ENCODE measurements around the gene CDH12. TPM values are rescaled to one million over a fixed set of nuclear protein-coding genes. Genes with fewer than 3 reads are reported as not detected.

Gene CDH12
- total RNA-seq, 1 donor from 2014 or later = 0.26 TPM

GRCh38 chr5:22108545-22108944, 744.6 kb downstream of the CDH12 start:
- TF ChIP-seq, protein P1, sequence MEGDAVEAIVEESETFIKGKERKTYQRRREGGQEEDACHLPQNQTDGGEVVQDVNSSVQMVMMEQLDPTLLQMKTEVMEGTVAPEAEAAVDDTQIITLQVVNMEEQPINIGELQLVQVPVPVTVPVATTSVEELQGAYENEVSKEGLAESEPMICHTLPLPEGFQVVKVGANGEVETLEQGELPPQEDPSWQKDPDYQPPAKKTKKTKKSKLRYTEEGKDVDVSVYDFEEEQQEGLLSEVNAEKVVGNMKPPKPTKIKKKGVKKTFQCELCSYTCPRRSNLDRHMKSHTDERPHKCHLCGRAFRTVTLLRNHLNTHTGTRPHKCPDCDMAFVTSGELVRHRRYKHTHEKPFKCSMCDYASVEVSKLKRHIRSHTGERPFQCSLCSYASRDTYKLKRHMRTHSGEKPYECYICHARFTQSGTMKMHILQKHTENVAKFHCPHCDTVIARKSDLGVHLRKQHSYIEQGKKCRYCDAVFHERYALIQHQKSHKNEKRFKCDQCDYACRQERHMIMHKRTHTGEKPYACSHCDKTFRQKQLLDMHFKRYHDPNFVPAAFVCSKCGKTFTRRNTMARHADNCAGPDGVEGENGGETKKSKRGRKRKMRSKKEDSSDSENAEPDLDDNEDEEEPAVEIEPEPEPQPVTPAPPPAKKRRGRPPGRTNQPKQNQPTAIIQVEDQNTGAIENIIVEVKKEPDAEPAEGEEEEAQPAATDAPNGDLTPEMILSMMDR (IDR thresholded peaks at IDR 0.05; ENCODE audit: unreplicated experiment) = no peak
- no peaks in the 10 kb centered on the region for H3K9me3 Mint-ChIP-seq (ENCODE audit: unreplicated experiment)
- H3K27ac Mint-ChIP-seq (ENCODE audit: unreplicated experiment) = no peak overlapping the region
- no peaks in the 10 kb centered on the region for H3K36me3 Mint-ChIP-seq (ENCODE audit: low read depth, unreplicated experiment)
- no peak overlapping the region for H3K4me3 Mint-ChIP-seq (ENCODE audit: unreplicated experiment)
- DNase-seq (ENCODE audit: low spot score) = no peak
- no peaks in the 10 kb centered on the region for H3K4me1 Mint-ChIP-seq (ENCODE audit: unreplicated experiment)
- H3K27me3 Mint-ChIP-seq (ENCODE audit: unreplicated experiment) = no peaks in the 10 kb centered on the region

DNA sequence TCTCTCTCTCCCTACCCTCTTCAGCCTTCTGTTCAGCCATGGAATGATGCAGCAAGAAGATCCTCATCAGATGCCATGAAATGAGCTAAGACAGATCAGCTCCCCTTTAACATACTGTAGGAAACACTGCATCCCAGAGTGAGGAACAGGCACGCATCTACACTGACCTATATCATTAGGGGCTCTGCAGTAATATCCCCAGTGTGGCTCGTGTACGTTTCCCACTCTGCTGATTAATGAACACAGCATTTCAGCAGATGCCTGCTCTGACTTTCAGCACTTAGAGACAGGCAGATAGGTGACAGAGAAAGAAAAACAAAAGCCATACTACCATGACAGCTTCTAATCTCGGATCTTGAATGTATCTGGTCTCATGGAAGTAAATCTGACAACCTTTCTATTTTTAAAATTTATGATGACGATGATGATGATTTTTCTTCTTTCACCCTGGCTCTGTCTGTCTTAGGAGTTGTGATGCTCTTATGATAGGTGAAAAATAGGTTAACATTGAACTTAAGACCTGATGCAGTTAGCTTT, 750.3 kb downstream of the CDH12 start:
- no peak for DNase-seq (ENCODE audit: low spot score)
- H3K27ac Mint-ChIP-seq (ENCODE audit: unreplicated experiment) = no peak overlapping the region
- H3K4me1 Mint-ChIP-seq (ENCODE audit: unreplicated experiment) = no peaks in the 10 kb centered on the region
- H3K27me3 Mint-ChIP-seq (ENCODE audit: unreplicated experiment) = no peaks in the 10 kb centered on the region
- no peaks in the 10 kb centered on the region for H3K9me3 Mint-ChIP-seq (ENCODE audit: unreplicated experiment)
- H3K4me3 Mint-ChIP-seq (ENCODE audit: unreplicated experiment) = no peak overlapping the region
- TF ChIP-seq, protein P1 (IDR thresholded peaks at IDR 0.05; ENCODE audit: unreplicated experiment) = no peak
- no peaks in the 10 kb centered on the region for H3K36me3 Mint-ChIP-seq (ENCODE audit: low read depth, unreplicated experiment)

- Mint-ChIP-seq H3K27ac (ENCODE audit: unreplicated experiment) (no peak overlapping the region), H3K9me3 (ENCODE audit: unreplicated experiment) (no peaks in the 10 kb centered on the region), H3K36me3 (ENCODE audit: low read depth, unreplicated experiment) (no peaks in the 10 kb centered on the region), H3K4me3 (ENCODE audit: unreplicated experiment) (no peak overlapping the region), H3K27me3 (ENCODE audit: unreplicated experiment) (no peaks in the 10 kb centered on the region), H3K4me1 (ENCODE audit: unreplicated experiment) (no peaks in the 10 kb centered on the region)
- DNase-seq (ENCODE audit: low spot score) = no peak
- TF ChIP-seq, protein P1 (IDR thresholded peaks at IDR 0.05; ENCODE audit: unreplicated experiment) = no peak
These were observed 764.6 kb downstream of the CDH12 start for GRCh38 chr5:22088517-22088916.

DNA sequence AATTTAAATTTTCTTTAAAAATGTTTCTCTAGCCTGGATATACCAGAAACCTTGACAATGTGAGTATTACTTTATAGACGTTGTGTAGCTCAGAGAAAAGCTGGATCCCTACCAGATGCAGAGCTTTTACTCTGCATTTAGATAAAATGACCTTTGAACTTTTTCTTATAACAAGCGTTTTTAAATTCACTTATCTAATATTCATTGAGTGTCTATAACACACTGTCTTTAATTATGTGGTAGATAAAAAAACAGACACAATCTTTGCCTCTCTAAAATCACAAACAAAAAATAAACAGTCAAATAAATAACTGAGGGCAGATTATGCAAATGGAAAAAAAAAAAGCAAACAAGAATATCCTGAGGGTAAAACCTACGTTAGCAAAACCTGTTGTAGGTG, 773.6 kb downstream of the CDH12 start:
- no peaks in the 10 kb centered on the region for H3K4me1 Mint-ChIP-seq (ENCODE audit: unreplicated experiment)
- H3K27ac Mint-ChIP-seq (ENCODE audit: unreplicated experiment) = no peak overlapping the region
- H3K9me3 Mint-ChIP-seq (ENCODE audit: unreplicated experiment) = no peaks in the 10 kb centered on the region
- H3K36me3 Mint-ChIP-seq (ENCODE audit: low read depth, unreplicated experiment) = no peaks in the 10 kb centered on the region
- no peaks in the 10 kb centered on the region for H3K27me3 Mint-ChIP-seq (ENCODE audit: unreplicated experiment)
- DNase-seq (ENCODE audit: low spot score) = no peak
- no peak overlapping the region for H3K4me3 Mint-ChIP-seq (ENCODE audit: unreplicated experiment)
- TF ChIP-seq, protein P1 (IDR thresholded peaks at IDR 0.05; ENCODE audit: unreplicated experiment) = no peak

DNA sequence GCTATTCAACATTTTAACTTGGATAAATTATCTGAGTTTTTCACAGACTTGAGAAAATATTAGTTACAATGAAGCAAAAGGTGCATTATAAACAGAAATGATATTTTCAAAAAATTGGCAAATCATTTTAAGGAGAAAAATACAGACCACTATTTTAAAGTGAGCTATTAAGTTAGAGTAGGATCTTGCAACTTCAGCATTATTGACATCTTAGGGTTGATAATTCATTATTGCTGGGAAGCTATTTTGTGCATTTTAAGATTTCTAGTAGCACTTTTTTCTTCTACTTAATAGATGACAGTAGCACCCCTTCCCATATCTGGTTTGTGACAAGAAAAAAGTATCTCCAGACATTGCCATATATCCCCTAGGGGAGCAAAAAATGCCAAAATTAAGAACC, 774.1 kb downstream of the CDH12 start:
- H3K4me3 Mint-ChIP-seq (ENCODE audit: unreplicated experiment) = no peak overlapping the region

More for the DNA sequence above, 774.1 kb downstream of the CDH12 start:
- no peaks in the 10 kb centered on the region for H3K9me3 Mint-ChIP-seq (ENCODE audit: unreplicated experiment)
- no peak overlapping the region for H3K27ac Mint-ChIP-seq (ENCODE audit: unreplicated experiment)
- H3K27me3 Mint-ChIP-seq (ENCODE audit: unreplicated experiment) = no peaks in the 10 kb centered on the region
- H3K4me1 Mint-ChIP-seq (ENCODE audit: unreplicated experiment) = no peaks in the 10 kb centered on the region
- DNase-seq (ENCODE audit: low spot score) = no peak
- TF ChIP-seq, protein P1 (IDR thresholded peaks at IDR 0.05; ENCODE audit: unreplicated experiment) = no peak
- H3K36me3 Mint-ChIP-seq (ENCODE audit: low read depth, unreplicated experiment) = no peaks in the 10 kb centered on the region

Measured in endothelial cell (in vitro differentiated cells).